GM18498 (cell line): ENCODE measurements around the gene ASTN2.

Source experiments
- ATAC-seq: cut with Tn5 transposase; IDR thresholded peaks from one replicate; pipeline ENCODE4 v1.9.1; 2021; ENCODE audit warnings: mild to moderate bottlenecking, moderate library complexity; ENCODE audit not compliant: unreplicated experiment

ASTN2 gene

GRCh38 chr9:117030254-117030768 lies 384.5 kb downstream of the ASTN2 start:
- ATAC-seq, result no peak

DNA sequence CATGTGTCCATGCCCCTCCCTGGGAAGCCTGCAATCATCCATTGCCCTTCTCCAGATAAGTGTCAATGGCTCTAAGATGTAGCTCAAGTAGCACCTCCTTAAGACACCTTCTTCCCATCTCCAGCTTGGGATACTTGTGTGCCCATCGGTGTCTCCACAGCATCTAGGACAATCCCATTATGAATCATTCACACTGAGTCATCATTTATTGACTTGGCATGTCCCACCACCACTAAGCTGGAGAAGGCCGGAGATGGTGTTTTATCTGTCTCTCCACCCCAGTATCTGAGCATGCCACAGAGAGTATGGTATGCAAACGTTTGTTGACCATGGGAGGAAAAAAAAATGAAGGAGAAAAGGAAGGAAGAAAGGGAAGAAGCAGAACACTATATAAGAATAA lies 385.5 kb downstream of the ASTN2 start:
- ATAC-seq, result no peak

- no peak for ATAC-seq
Measured at GRCh38 chr9:117028103-117028858, 386.6 kb downstream of the ASTN2 start.

GRCh38 chr9:117021906-117022305 lies 393.0 kb downstream of the ASTN2 start:
- no peak for ATAC-seq

DNA sequence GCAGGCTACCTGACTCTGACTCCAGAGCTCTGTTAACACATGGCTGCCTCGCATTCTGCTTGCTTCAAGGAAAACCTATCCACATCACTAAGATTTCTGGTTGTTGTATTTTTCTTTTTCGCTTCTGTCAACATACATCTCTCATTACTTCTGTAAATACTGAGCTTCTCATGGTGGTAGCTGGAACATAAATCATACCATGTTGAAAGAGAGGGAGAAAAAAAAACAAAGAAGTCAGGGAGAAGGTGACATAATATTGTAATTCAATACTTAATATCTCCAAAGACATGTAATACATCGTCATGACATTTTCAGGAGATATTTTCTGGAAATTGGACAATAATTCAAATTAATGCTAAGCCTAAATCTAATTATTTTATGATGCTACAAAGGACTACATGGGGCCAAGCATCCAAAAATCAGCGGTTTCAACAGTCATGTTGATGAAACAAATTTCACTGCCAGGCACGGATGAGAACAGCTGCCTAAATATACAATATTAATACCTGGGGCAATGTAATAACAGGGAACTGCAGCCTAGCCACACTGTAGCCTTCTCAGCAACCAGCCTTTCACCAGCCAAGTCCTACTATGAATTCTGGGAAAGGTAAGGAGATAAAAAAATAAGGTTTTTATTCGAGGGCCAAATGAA lies 395.8 kb downstream of the ASTN2 start:
- ATAC-seq, result no peak

GRCh38 chr9:117017414-117017985 lies 397.4 kb downstream of the ASTN2 start:
- ATAC-seq, result no peak

GRCh38 chr9:117014061-117014460 lies 400.8 kb downstream of the ASTN2 start:
- no peak for ATAC-seq

GRCh38 chr9:117013440-117013995 lies 401.3 kb downstream of the ASTN2 start:
- no peak for ATAC-seq

- no peak for ATAC-seq
Measured at GRCh38 chr9:117010061-117010460, 404.8 kb downstream of the ASTN2 start.

DNA sequence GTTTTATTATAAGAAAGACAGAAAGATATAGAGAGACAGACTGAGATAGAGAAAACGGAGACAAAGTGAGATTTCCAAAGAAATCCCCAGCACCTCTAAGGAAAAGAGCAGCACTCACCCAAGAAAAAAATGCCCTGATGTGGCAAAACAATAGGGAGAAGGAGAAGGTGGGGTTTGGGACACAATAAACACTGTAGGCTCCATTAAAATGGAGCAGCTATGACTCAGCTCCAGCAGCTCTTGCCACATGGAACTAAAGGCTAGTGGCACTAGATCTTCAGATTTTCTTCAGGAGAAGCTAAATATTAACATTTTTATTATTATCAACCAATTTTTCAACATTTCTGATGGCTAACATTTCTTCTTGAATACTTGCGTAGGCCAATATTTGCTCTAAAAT lies 406.0 kb downstream of the ASTN2 start:
- no peak for ATAC-seq

- ATAC-seq, result no peak
Measured at GRCh38 chr9:117008461-117008860, 406.4 kb downstream of the ASTN2 start.

- no peak for ATAC-seq
Measured at GRCh38 chr9:117002686-117003085, 412.2 kb downstream of the ASTN2 start.

GRCh38 chr9:117000834-117001233 lies 414.0 kb downstream of the ASTN2 start:
- ATAC-seq, result no peak

- no peak for ATAC-seq
Measured at GRCh38 chr9:117000196-117000723, 414.6 kb downstream of the ASTN2 start.

GRCh38 chr9:116998305-116998704 lies 416.6 kb downstream of the ASTN2 start:
- no peak for ATAC-seq

- no peak for ATAC-seq
Measured at GRCh38 chr9:116992865-116993264, 422.0 kb downstream of the ASTN2 start.

DNA sequence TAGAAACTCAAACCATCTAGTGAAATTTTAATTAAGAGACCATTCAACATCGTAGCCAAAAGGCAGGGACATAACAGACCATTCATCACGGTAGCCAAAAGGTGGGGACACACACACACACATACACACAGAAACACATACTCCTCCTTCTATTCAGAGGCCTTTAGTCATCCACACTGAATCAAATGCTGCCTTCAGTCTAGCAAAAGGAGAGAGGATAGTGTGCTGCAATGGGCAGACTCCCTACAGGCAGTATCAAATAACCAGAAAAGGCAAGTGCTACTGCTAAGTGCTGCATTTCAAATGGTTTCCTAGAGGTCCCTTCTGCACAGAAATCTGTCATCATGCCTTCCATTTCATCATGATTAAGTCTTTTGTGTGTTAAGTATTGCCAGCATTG lies 423.8 kb downstream of the ASTN2 start:
- ATAC-seq, result no peak

DNA sequence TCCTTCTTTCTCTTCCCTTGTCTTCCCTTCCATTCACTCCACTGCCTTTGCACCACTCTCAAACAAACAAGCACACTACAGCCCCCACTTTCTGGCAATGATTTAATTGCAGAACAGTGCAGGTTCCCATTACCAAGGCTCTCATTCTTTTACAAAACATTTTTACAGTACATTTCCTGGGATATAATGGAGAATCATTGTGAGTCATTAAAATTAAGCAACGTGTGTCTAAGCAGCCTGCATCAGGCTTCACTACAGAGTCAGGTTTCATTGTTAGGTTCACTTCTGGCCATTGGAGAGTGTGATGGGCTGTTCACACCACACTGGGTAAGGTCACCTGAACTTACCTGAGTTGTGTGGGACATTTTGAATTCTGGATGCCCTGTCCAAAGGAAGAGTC lies 424.3 kb downstream of the ASTN2 start:
- no peak for ATAC-seq

DNA sequence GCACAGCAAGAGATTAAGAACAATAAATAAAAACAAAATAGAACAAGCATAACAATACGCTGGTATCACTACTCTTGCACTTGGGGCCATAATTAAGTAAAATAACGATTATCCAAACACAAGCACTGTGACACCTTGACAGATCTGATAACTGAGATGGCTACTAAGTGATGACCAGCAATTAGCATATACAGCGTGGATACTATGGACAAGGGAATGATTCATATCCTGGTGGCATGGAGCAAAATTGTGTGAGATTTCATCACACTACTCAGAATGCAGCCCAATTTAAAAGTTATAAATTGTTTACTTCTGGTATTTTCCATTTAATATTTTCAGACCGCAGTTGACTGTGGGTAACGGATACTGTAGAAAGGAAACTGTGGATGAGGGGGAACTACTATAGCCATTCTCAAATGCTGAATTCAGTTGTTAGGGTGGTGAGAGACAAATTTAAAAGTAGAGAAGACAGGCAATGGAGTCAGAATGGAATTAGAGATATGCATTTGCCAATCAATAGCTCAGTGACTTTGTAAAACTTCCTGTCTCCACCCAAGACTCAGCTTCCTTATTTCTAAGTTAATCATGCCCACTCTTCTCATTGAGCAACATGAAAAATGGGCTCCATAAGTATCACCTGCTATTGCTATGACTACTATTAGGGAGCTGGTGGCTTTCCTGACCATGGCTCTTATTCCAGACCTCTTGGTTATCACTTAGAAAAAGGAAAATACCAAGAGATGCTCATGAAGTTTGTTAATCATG lies 427.0 kb downstream of the ASTN2 start:
- ATAC-seq, result no peak

- no peak for ATAC-seq
Measured at GRCh38 chr9:116986015-116986414, 428.8 kb downstream of the ASTN2 start.

DNA sequence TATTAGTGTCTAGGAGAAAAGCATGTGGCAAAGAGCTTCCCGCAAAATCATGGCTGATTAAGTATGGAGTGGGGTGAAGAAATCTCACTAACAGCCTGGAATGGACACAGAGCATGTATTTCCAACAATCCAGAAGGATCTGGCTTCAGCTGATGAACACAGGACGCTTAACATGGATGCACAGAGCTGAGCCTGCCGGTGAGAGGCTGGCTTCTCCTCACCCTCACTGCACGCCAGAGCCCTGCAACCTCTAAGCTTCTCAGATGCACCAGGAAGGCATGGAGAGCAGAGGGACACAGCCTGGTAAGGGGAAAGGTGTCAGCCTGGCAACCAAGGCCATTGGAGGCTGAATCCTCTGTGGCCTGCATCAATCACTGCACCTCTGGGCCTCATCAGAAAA lies 429.3 kb downstream of the ASTN2 start:
- ATAC-seq, result no peak
